Measurements from ENCODE around the gene AK3.

The AK3 gene

DNA sequence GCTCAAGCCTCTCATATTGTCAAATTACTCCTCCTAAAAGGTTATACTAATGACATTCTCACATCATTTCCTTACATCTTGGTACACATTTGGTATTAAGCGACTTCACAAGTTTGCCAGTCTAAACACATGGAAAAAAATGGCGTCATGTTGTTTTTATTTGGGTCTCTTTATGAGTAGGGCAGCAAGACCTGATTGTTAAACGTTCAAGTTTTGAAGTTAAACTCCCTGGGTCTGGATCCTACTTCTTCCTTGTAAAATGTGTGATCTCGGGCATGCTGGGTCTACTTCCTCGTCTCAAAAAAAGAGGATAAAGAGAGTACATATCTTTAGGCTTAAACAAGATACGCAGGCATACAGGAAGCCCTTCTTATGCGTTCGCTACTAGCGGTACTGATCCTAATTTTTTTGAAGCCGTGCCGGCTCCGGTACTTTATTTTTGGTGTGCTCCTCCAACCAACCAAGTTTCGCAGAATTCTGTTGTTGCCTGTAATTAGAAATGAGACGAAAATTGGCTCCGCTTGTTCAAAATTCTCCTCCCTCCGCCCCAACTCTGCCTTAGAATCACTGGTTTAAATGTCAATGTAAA is 62.2 kb downstream of the AK3 start:
- Histone ChIP-seq H3K27ac (peak overlapping the region; percentile 93), H3K4me3 (ENCODE audit: low read depth, low read length) (peak overlapping the region; percentile 88), H3K36me3 (replicated peaks) (no peaks in the 10 kb centered on the region), H3K27me3 (replicated peaks) (no peaks in the 10 kb centered on the region)
- TF ChIP-seq, protein P1, sequence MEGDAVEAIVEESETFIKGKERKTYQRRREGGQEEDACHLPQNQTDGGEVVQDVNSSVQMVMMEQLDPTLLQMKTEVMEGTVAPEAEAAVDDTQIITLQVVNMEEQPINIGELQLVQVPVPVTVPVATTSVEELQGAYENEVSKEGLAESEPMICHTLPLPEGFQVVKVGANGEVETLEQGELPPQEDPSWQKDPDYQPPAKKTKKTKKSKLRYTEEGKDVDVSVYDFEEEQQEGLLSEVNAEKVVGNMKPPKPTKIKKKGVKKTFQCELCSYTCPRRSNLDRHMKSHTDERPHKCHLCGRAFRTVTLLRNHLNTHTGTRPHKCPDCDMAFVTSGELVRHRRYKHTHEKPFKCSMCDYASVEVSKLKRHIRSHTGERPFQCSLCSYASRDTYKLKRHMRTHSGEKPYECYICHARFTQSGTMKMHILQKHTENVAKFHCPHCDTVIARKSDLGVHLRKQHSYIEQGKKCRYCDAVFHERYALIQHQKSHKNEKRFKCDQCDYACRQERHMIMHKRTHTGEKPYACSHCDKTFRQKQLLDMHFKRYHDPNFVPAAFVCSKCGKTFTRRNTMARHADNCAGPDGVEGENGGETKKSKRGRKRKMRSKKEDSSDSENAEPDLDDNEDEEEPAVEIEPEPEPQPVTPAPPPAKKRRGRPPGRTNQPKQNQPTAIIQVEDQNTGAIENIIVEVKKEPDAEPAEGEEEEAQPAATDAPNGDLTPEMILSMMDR (IDR thresholded peaks at IDR 0.05; ENCODE audit: low read depth, low read length, missing control alignments), result no peak
- no peak for DNase-seq
- in situ Hi-C loops (cut with HindIII; ENCODE audit: low pct_ligation_motif_present, low sequenced_read_pairs), result no loop called here

DNA sequence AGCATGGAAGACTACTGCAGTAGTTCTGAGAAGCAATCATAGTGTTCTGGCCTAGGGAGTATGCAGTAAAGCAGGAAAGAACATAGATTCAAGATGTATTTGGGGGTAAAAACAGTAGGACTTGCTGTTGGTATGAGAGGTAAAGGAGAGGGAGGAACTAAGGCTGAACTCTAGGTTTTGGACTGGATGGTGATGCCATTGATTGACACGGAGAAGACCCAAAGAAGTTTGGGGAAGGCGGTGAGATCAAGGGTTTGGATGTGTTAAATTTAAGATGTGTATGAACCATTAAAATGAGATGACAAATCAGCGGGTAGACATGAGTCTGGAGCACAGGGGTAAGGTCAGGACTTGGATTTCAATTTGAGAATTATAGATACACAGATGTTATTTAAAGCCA is 63.6 kb downstream of the AK3 start:
- Histone ChIP-seq H3K27ac (no peak overlapping the region), H3K4me3 (ENCODE audit: low read depth, low read length) (no peak overlapping the region), H3K36me3 (replicated peaks) (no peaks in the 10 kb centered on the region), H3K27me3 (replicated peaks) (no peaks in the 10 kb centered on the region)
- no peak for DNase-seq
- in situ Hi-C loops (cut with HindIII; ENCODE audit: low pct_ligation_motif_present, low sequenced_read_pairs), result no loop called here
- TF ChIP-seq, protein P1 (IDR thresholded peaks at IDR 0.05; ENCODE audit: low read depth, low read length, missing control alignments), result no peak

DNA sequence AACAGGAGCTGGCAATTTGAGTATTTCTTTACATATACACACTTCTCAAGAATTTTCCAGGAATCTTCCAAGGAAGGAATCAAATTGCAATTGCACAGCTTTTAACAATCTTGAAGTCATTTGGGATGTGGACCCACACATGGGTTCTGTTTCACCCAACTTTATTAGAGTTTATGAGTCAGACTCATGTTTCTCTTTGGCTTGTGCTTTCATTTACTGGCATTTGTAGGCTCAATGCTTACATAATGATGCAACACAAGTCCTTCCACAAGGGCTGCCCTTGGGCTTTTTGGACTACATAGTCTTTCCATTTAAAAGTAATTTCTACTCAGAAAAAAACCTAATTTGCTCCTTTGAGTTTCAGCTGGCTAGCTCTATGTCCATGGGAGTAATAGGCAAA is 66.2 kb downstream of the AK3 start:
- no peak overlapping the region for H3K27ac ChIP-seq
- no peaks in the 10 kb centered on the region for H3K27me3 ChIP-seq (replicated peaks)
- no peak for DNase-seq
- in situ Hi-C loops (cut with HindIII; ENCODE audit: low pct_ligation_motif_present, low sequenced_read_pairs), result no loop called here
- TF ChIP-seq, protein P1 (IDR thresholded peaks at IDR 0.05; ENCODE audit: low read depth, low read length, missing control alignments), result no peak
- no peaks in the 10 kb centered on the region for H3K36me3 ChIP-seq (replicated peaks)
- H3K4me3 ChIP-seq (ENCODE audit: low read depth, low read length), result no peak overlapping the region

DNA sequence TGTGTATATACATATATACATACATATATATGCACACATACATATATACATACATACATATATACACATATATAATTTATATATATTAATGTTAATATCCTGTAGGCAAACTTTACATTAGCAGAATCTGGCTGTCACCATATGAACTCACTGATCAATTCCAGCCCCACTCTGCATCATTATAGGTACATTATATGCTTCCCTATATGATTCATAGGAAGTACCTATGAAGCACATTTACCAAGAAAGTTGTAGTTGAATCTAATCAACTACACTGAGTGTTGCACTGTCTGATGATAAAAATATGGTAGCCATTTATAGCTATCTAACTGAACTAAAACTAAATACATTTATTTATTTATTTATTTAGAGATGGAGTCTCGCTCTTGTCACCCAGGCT is 69.3 kb downstream of the AK3 start:
- Histone ChIP-seq H3K36me3 (replicated peaks) (no peaks in the 10 kb centered on the region), H3K27me3 (replicated peaks) (no peaks in the 10 kb centered on the region), H3K27ac (no peak overlapping the region), H3K4me3 (ENCODE audit: low read depth, low read length) (no peak overlapping the region)
- in situ Hi-C loops (cut with HindIII; ENCODE audit: low pct_ligation_motif_present, low sequenced_read_pairs), result no loop called here
- no peak for DNase-seq
- TF ChIP-seq, protein P1 (IDR thresholded peaks at IDR 0.05; ENCODE audit: low read depth, low read length, missing control alignments), result no peak

DNA sequence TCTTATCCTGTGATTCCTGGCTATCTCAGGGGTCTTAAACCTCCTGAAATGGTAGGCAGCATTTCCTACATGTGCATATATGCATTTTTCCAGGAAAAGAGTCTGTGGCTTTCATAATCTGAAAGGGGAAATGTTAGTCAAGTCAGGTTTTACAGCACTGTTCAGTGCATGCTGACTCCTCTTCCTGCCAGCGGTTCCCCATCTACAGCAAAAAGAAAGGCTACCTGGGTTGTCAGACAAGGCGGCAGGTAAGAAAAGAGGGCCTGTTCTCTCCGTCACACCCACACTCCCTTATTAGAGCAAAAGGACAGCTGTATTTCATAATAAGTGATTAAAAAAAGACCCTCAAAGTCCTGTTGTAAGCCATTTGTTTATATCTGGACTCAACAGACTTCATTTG is 70.4 kb downstream of the AK3 start:
- in situ Hi-C loops (cut with HindIII; ENCODE audit: low pct_ligation_motif_present, low sequenced_read_pairs), result no loop called here
- TF ChIP-seq, protein P1 (IDR thresholded peaks at IDR 0.05; ENCODE audit: low read depth, low read length, missing control alignments), result no peak
- Histone ChIP-seq H3K27me3 (replicated peaks) (no peaks in the 10 kb centered on the region), H3K27ac (no peak overlapping the region), H3K4me3 (ENCODE audit: low read depth, low read length) (no peak overlapping the region), H3K36me3 (replicated peaks) (no peaks in the 10 kb centered on the region)
- no peak for DNase-seq

DNA sequence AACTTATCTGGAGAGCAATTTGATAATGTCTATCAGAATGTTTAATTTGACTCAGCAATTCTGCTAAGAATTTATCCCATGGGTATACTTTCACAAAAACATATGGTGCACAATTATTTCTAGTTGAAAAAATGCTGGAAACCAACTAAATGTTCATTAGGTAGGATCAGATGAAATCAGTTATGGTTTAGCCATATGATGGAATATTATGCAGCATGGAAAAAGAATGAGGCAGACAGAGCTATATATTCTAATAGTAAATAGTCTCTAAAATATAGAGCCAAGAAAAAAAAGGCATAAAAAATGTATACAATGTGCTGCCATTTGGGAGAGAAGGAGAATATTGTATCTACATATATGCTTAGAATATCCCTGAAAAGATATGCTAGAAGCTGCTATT is 71.1 kb downstream of the AK3 start:
- DNase-seq, result no peak
- TF ChIP-seq, protein P1 (IDR thresholded peaks at IDR 0.05; ENCODE audit: low read depth, low read length, missing control alignments), result no peak
- Histone ChIP-seq H3K27me3 (replicated peaks) (no peaks in the 10 kb centered on the region), H3K36me3 (replicated peaks) (no peaks in the 10 kb centered on the region), H3K27ac (no peak overlapping the region), H3K4me3 (ENCODE audit: low read depth, low read length) (no peak overlapping the region)
- in situ Hi-C loops (cut with HindIII; ENCODE audit: low pct_ligation_motif_present, low sequenced_read_pairs), result no loop called here
